ENCODE results near the gene SCGB1D4. TPM values are rescaled to one million over a fixed set of nuclear protein-coding genes. Genes with fewer than 3 reads are reported as not detected.

Gene SCGB1D4
- total and polyA plus RNA-seq, 2 donors (not counting 3 experiments of a cell fraction or from before 2014, with no cell fraction given): not detected

- H3K4me1 ChIP-seq (ENCODE audit: control insufficient read depth, extremely low read depth, insufficient read depth, low read length): no peaks in the 10 kb centered on the region
- H4K20me1 ChIP-seq (replicated peaks; ENCODE audit: control insufficient read depth, extremely low read depth, insufficient read depth, low read length): no peaks in the 10 kb centered on the region
- no peak overlapping the region for H3K9ac ChIP-seq (replicated peaks; ENCODE audit: extremely low read depth, insufficient read depth, low read length)
- DNase-seq (ENCODE audit: low read depth, low spot score) (no peak), FAIRE-seq (no peak)
- dilution Hi-C loops (cut with MboI; ENCODE audit: extremely low pct_ligation_motif_present, low sequenced_read_pairs) (no loop called here), intact Hi-C loops (cut with micrococcal nuclease) (no loop called here)
- no peak overlapping the region for H3K4me3 ChIP-seq (replicated peaks in 1 of 3; ENCODE audit: insufficient read depth in 1 of 3, low read depth in 1 of 3, low read length in 3 of 3)
- H3K4me2 ChIP-seq (ENCODE audit: insufficient read depth, low read length): no peak overlapping the region
- no peaks in the 10 kb centered on the region for H3K79me2 ChIP-seq (ENCODE audit: control insufficient read depth, insufficient read depth, low read length)
- H3K36me3 ChIP-seq (ENCODE audit: control insufficient read depth in 2 of 2, extremely low read depth in 1 of 2, insufficient read depth in 2 of 2, low read length in 2 of 2): no peaks in the 10 kb centered on the region
- no TSS peak for BruUV-seq (replicated peaks)
- no peak overlapping the region for H3K27ac ChIP-seq (ENCODE audit: insufficient read depth, low read depth, low read length)
- H2AFZ ChIP-seq (ENCODE audit: low read depth, low read length): no peak overlapping the region
- H3K9me3 ChIP-seq (replicated peaks; ENCODE audit: control insufficient read depth, insufficient read depth, low read length): no peaks in the 10 kb centered on the region
- CTCF ChIA-PET: interaction anchor here (0.8 kb wide), 1 partner anchor 86 kb away, joined by 3 read pairs; no protein-coding TSS in a partner anchor
- peaks cover 2 to 12% of the 10 kb centered on the region in 2 experiments for H3K27me3 ChIP-seq (ENCODE audit: control insufficient read depth in 2 of 2, insufficient read depth in 2 of 2, low read length in 2 of 2)
- no peaks in the 10 kb centered on the region for H3K9me1 ChIP-seq (replicated peaks; ENCODE audit: control insufficient read depth, extremely low read depth, insufficient read depth, low read length)
- POLR2A ChIA-PET: no interaction called here
- TF ChIP-seq JUN (IDR thresholded peaks at IDR 0.05; ENCODE audit: borderline replicate concordance, insufficient read depth, insufficient read length, low read depth) (no peak), POLR2A (IDR thresholded peaks at IDR 0.05; ENCODE audit: low read depth, low read length) (no peak), GATA2 (IDR thresholded peaks at IDR 0.05; ENCODE audit: insufficient read depth, insufficient read length, low read depth, low read length) (no peak), FOS (IDR thresholded peaks at IDR 0.05; ENCODE audit: borderline replicate concordance, insufficient read depth, low read length) (no peak), POLR2AphosphoS5 (IDR thresholded peaks at IDR 0.05; ENCODE audit: insufficient read depth, low read depth, low read length) (no peak), MYC (IDR thresholded peaks at IDR 0.05; ENCODE audit: low read depth, low read length) (no peak), CTCF (IDR thresholded peaks at IDR 0.05; ENCODE audit: extremely low read depth in 1 of 2, insufficient read depth in 1 of 2, low read depth in 1 of 2, low read length in 2 of 2) (no peak), EZH2 (IDR thresholded peaks at IDR 0.05; ENCODE audit: borderline replicate concordance, low read depth, low read length, severe bottlenecking) (no peak)
- TF ChIP-seq, protein P1, sequence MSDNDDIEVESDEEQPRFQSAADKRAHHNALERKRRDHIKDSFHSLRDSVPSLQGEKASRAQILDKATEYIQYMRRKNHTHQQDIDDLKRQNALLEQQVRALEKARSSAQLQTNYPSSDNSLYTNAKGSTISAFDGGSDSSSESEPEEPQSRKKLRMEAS (IDR thresholded peaks at IDR 0.05; ENCODE audit: insufficient read depth, insufficient read length): no peak
Observed at GRCh38 chr11:62253999-62254542, 44.8 kb downstream of the SCGB1D4 start.

Data from endothelial cell of umbilical vein (primary cell).